Breast epithelium (tissue), 4 donors: ENCODE measurements around the gene ELOVL6. TPM values are rescaled to one million over a fixed set of nuclear protein-coding genes. Genes with fewer than 3 reads are reported as not detected.
"Not testable (repeated sequence)": the region's sequence is repeated elsewhere in the genome, so short reads cannot be mapped to it uniquely, and the experiment has no call there.

Experiments used
- DNase-seq, 2 donors: peaks; one replicate each; pipeline ENCODE4 v3.0.0-alpha.2; 2019; ENCODE audit warnings: low spot score in 2 of 2
- H3K27ac ChIP-seq, 2 donors: fragments of 200-600 bp; sonication (generic) in 1 of 2; one replicate each; pipeline ENCODE4 v1.5.1; 2016 to 2019; ENCODE audit warnings: mild to moderate bottlenecking in 1 of 2
- H3K27me3 ChIP-seq, 2 donors: fragments of 200-600 bp; sonication (generic) in 1 of 2; one replicate each; pipeline versions ENCODE4 v1.5.1 to v1.6.0; 2017 to 2019; ENCODE audit warnings: control low read depth in 1 of 2, mild to moderate bottlenecking in 1 of 2
- H3K36me3 ChIP-seq: fragments of 200-600 bp; one replicate; pipeline ENCODE4 v1.5.1; 2019
- H3K4me1 ChIP-seq, 2 donors: fragments of 200-600 bp; sonication (generic); one replicate each; pipeline ENCODE4 v1.5.1; 2016 to 2019; ENCODE audit warnings: control low read depth in 1 of 2
- H3K4me3 ChIP-seq, 3 donors: fragments of 200-600 bp; sonication (generic); 1 replicate in 2 of 3; 2 replicates in 1 of 3; pipeline ENCODE4 v1.5.1; 2016 to 2019; ENCODE audit warnings: mild to moderate bottlenecking in 3 of 3, moderate library complexity in 2 of 3
- H3K9me3 ChIP-seq, 2 donors: fragments of 200-600 bp; sonication (generic) in 1 of 2; one replicate each; pipeline ENCODE4 v1.5.1; 2016 to 2019; ENCODE audit warnings: control low read depth in 1 of 2
- CTCF ChIP-seq, 3 donors: fragments of 450-650 bp; IDR thresholded peaks; one replicate each; pipeline ENCODE4 v1.5.1; 2016 to 2017; ENCODE audit warnings: antibody characterized with exemption in 3 of 3, mild to moderate bottlenecking in 3 of 3, moderate library complexity in 3 of 3
- POLR2A ChIP-seq: fragments of 450-650 bp; IDR thresholded peaks from one replicate; pipeline ENCODE4 v1.6.1; 2016; ENCODE audit warnings: antibody characterized with exemption, mild to moderate bottlenecking, moderate library complexity
- POLR2AphosphoS5 ChIP-seq, 3 donors: sonication (generic); formaldehyde crosslinking; IDR thresholded peaks; one replicate each; pipeline ENCODE4 v1.6.1; 2017; ENCODE audit warnings: antibody characterized with exemption in 3 of 3
- intact Hi-C: fragments of 100-400 bp; cut with DNase I; formaldehyde crosslinking; loops from one replicate; pipeline ENCODE4 v1.15.1; 2023; ENCODE audit warnings: low total_unique reads
- total RNA-seq, 3 donors: library from RNA; depleted of rRNA; stranded (reverse); fragments of >200 nt; gene quantifications; one replicate each; pipeline ENCODE4 v1.1.0, GENCODE V29; 2016

ELOVL6 gene
- total RNA-seq, 3 donors from 2014 or later: 2.2 to 5.6 (median 4.1) TPM

- Histone ChIP-seq H3K4me1 (no peaks in the 10 kb centered on the region), H3K27me3 (no peaks in the 10 kb centered on the region), H3K9me3 (no peaks in the 10 kb centered on the region), H3K4me3 (no peak overlapping the region), H3K27ac (no peak overlapping the region), H3K36me3 (no peaks in the 10 kb centered on the region)
- intact Hi-C loops: no loop called here
- TF ChIP-seq POLR2A (no peak), POLR2AphosphoS5 (IDR thresholded peaks at IDR 0.05) (no peak), CTCF (IDR thresholded peaks at IDR 0.05) (no peak)
- no peak for DNase-seq
These were observed 38.9 kb downstream of the ELOVL6 start for GRCh38 chr4:110159541-110159940.

DNA sequence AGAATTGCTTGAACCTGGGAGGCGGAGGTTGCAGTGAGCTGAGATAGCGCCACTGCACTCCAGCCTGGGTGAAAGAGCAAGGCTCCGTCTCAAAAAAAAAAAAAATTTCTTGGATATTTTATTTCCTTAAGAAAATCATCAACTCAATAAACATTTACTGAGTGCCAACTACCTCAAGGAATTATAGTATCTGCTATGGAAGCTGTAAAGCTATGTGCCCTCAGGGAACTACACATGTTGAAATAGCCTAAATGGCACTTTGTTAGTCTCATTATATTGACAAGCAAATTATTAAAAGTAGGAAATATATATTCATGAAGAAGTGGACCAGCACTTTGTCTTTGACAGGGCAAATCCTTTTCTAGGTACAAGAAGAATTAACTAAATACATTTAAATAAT lies 40.8 kb downstream of the ELOVL6 start:
- TF ChIP-seq POLR2AphosphoS5 (IDR thresholded peaks at IDR 0.05) (no peak), POLR2A (no peak), CTCF (IDR thresholded peaks at IDR 0.05) (no peak)
- Histone ChIP-seq H3K36me3 (no peaks in the 10 kb centered on the region), H3K27me3 (no peaks in the 10 kb centered on the region), H3K27ac (no peak overlapping the region), H3K4me1 (no peaks in the 10 kb centered on the region), H3K9me3 (no peaks in the 10 kb centered on the region), H3K4me3 (no peak overlapping the region)
- intact Hi-C loops: no loop called here
- no peak for DNase-seq

DNA sequence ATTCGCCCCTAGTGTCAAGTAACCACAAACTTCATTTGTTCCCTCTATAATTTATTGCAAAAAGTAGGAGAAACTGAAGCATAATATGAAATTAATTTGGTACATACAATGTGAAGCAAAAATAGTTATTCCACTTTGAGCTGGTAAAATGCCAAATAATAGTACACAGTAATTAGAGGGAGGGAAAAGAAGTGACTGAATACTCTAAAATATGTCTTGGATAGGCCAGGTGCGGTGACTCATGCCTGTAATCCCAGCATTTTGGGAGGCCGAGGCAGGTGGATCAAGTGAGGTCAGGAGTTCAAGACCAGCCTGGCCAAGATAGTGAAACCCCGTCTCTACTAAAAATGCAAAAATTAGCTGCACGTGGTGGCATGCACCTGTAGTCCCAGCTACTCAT lies 41.2 kb downstream of the ELOVL6 start:
- intact Hi-C loops, H3K27ac ChIP-seq, H3K4me3 ChIP-seq, H3K27me3 ChIP-seq, DNase-seq, H3K36me3 ChIP-seq, H3K9me3 ChIP-seq, H3K4me1 ChIP-seq: not testable (repeated sequence)

DNA sequence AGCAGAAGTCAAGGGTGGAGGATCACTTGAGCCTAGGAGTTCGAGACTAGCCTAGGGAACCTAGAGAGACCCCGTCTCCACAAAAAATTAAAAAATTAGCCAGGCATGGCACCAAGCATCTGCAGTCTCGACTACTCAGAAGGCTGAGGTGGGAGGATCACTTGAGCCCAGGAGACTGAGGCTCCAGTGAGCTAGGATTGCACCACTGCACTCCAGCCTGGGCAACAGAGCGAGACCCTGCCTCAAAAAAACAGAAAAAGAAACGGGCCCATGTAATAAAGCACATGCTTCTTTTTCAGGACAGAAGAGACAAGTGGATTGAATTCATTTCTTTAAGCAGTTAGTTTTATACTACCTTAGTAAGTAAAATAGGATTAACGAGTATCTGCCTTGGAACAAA lies 42.0 kb downstream of the ELOVL6 start:
- Histone ChIP-seq H3K27ac (no peak overlapping the region), H3K27me3 (no peaks in the 10 kb centered on the region), H3K9me3 (no peaks in the 10 kb centered on the region), H3K4me1 (no peaks in the 10 kb centered on the region), H3K4me3 (no peak overlapping the region), H3K36me3 (no peaks in the 10 kb centered on the region)
- DNase-seq: no peak
- TF ChIP-seq CTCF (IDR thresholded peaks at IDR 0.05) (no peak), POLR2A (no peak), POLR2AphosphoS5 (IDR thresholded peaks at IDR 0.05) (no peak)
- intact Hi-C loops: no loop called here

DNA sequence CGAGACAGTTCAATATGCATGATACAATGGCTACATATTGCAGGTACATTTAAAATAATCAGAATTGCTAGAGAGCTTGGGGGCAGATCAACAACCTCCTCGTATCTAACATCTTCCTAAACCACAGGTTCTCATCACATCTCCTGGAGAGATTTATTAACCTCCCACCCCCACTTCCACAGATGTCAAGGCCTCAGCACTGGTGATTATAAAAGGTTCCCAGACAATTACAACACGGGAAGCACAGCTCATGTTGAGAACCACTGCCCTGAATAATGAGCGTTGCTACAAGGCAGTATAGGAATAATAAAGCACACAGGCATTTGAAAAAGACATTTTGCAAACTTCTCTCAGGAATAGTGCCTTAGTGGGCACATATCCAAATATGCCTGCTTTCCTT lies 42.8 kb downstream of the ELOVL6 start:
- Histone ChIP-seq H3K9me3 (no peaks in the 10 kb centered on the region), H3K4me3 (no peak overlapping the region), H3K27me3 (no peaks in the 10 kb centered on the region), H3K36me3 (no peaks in the 10 kb centered on the region), H3K4me1 (no peaks in the 10 kb centered on the region), H3K27ac (no peak overlapping the region)
- DNase-seq: no peak
- no peak for TF ChIP-seq POLR2AphosphoS5 (IDR thresholded peaks at IDR 0.05)
- no peak for TF ChIP-seq CTCF (IDR thresholded peaks at IDR 0.05)
- no peak for TF ChIP-seq POLR2A
- intact Hi-C loops: no loop called here

GRCh38 chr4:110154582-110154981 lies 43.8 kb downstream of the ELOVL6 start:
- Histone ChIP-seq H3K27ac (no peak overlapping the region), H3K4me1 (no peaks in the 10 kb centered on the region), H3K9me3 (no peaks in the 10 kb centered on the region), H3K27me3 (no peaks in the 10 kb centered on the region), H3K4me3 (no peak overlapping the region), H3K36me3 (no peaks in the 10 kb centered on the region)
- intact Hi-C loops: no loop called here
- DNase-seq: no peak
- TF ChIP-seq POLR2AphosphoS5 (IDR thresholded peaks at IDR 0.05) (no peak), POLR2A (no peak), CTCF (IDR thresholded peaks at IDR 0.05) (no peak)
